ENCODE data around the gene SMAD9. TPM values are rescaled to one million over a fixed set of nuclear protein-coding genes. Genes with fewer than 3 reads are reported as not detected.

Gene SMAD9
- total RNA-seq, 1 donor from 2014 or later = 13.5 TPM

DNA sequence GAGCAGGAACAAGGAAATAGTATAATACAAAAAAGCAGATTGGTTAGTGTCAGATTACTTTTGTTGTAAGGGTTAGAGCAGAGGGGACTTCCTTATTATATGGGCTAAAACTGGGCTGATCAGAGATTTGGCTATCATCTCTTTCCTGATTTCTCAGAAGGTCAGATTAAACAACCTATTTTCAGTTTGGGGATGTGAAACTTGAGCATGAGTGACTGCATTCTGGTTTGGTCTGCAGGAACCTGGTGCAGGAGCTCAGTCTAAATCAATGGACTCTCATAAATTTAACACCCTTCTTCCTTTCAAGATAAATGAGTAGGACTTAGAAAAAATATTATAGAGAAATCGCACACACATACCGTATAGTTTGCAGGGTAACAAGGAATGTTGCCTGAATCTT, 113.9 kb downstream of the SMAD9 start:
- H3K36me3 ChIP-seq = no peaks in the 10 kb centered on the region
- H3K27me3 ChIP-seq = no peaks in the 10 kb centered on the region
- no peak for TF ChIP-seq POLR2A (IDR thresholded peaks at IDR 0.05)
- H3K4me1 ChIP-seq = no peaks in the 10 kb centered on the region
- H3K9me3 ChIP-seq = no peaks in the 10 kb centered on the region
- intact Hi-C loops (cut with DNase I) = no loop called here
- H3K27ac ChIP-seq = no peak overlapping the region
- no peak for DNase-seq (ENCODE audit: extremely low spot score in 2 of 2)
- no peak overlapping the region for H3K4me3 ChIP-seq

DNA sequence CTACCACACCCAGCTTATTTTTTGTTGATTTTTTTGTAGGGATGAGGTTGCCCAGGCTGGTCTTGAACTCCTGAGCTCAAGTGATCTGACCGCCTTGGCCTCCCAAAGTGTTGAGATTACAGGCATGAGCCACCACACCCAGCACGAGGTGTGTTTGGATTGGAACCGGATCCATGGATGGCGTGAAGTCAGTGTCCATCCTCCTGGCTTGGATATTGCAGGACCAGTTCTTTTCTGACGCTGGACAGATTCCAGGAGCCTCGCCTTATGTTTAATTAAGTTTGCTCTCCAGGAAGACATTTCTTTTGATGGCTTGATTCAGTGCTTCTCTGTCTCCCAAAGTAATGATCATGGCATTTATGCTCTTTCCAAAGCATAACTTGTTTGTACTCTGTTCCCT, 115.5 kb downstream of the SMAD9 start:
- Histone ChIP-seq H3K4me3 (no peak overlapping the region), H3K27me3 (no peaks in the 10 kb centered on the region), H3K36me3 (no peaks in the 10 kb centered on the region), H3K4me1 (no peaks in the 10 kb centered on the region), H3K27ac (no peak overlapping the region), H3K9me3 (no peaks in the 10 kb centered on the region)
- intact Hi-C loops (cut with DNase I) = no loop called here
- DNase-seq (ENCODE audit: extremely low spot score in 2 of 2) = no peak
- TF ChIP-seq POLR2AphosphoS5 (IDR thresholded peaks at IDR 0.05; ENCODE audit: insufficient read depth in 1 of 2, low read depth in 1 of 2) = no peak
- TF ChIP-seq, protein P1, sequence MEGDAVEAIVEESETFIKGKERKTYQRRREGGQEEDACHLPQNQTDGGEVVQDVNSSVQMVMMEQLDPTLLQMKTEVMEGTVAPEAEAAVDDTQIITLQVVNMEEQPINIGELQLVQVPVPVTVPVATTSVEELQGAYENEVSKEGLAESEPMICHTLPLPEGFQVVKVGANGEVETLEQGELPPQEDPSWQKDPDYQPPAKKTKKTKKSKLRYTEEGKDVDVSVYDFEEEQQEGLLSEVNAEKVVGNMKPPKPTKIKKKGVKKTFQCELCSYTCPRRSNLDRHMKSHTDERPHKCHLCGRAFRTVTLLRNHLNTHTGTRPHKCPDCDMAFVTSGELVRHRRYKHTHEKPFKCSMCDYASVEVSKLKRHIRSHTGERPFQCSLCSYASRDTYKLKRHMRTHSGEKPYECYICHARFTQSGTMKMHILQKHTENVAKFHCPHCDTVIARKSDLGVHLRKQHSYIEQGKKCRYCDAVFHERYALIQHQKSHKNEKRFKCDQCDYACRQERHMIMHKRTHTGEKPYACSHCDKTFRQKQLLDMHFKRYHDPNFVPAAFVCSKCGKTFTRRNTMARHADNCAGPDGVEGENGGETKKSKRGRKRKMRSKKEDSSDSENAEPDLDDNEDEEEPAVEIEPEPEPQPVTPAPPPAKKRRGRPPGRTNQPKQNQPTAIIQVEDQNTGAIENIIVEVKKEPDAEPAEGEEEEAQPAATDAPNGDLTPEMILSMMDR (IDR thresholded peaks at IDR 0.05) = no peak
- no peak for TF ChIP-seq POLR2A (IDR thresholded peaks at IDR 0.05)

DNA sequence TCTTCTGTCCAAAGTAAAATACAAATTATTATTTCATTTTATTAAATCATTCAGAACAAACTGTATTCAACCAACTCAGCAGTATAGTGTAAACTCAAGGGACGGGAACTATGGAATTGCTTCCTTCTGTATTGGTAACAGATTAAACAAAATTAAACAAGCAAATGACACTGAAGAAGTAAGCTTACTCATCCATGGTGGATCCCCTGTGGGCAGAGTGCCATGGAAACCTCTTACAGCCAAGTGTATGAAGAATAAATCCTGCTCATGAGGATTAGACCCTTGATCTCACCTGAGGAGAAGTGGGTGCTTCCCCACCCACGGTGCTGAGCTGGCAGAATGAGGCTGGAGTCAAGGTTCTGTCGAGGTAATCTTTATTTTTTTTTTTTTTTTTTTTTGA, 119.0 kb downstream of the SMAD9 start:
- Histone ChIP-seq H3K36me3 (no peaks in the 10 kb centered on the region), H3K9me3 (no peaks in the 10 kb centered on the region), H3K27ac (no peak overlapping the region), H3K27me3 (no peaks in the 10 kb centered on the region), H3K4me3 (no peak overlapping the region), H3K4me1 (no peaks in the 10 kb centered on the region)
- TF ChIP-seq POLR2AphosphoS5 (IDR thresholded peaks at IDR 0.05; ENCODE audit: insufficient read depth in 1 of 2, low read depth in 1 of 2) (no peak), POLR2A (IDR thresholded peaks at IDR 0.05) (no peak)
- TF ChIP-seq, protein P1 (IDR thresholded peaks at IDR 0.05) = no peak
- no peak for DNase-seq (ENCODE audit: extremely low spot score in 2 of 2)
- intact Hi-C loops (cut with DNase I) = no loop called here

DNA sequence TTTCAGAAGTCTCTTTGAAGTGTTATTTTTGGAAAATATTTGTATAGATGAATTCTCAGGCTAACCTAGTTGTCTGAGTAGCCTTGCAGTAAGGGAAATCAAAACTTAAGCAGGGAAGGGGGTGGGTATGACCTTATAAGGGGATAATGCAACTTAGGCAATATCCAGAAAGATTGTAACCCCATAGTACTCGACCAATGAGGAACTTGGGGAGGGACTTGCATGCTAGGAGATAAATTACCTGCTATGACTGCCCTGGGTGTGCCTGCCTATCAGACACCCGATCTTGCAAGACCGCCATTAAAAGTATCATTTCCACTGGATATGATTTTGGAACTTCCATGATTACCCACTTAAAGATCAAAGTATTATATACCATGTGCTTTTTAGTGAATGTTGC, 124.0 kb downstream of the SMAD9 start:
- no peak for TF ChIP-seq POLR2AphosphoS5 (IDR thresholded peaks at IDR 0.05; ENCODE audit: insufficient read depth in 1 of 2, low read depth in 1 of 2)
- TF ChIP-seq, protein P1 (IDR thresholded peaks at IDR 0.05) = no peak
- no peak for TF ChIP-seq POLR2A (IDR thresholded peaks at IDR 0.05)
- no peak for DNase-seq (ENCODE audit: extremely low spot score in 2 of 2)
- no peaks in the 10 kb centered on the region for H3K9me3 ChIP-seq
- intact Hi-C loops (cut with DNase I) = no loop called here
- no peak overlapping the region for H3K27ac ChIP-seq
- H3K36me3 ChIP-seq = no peaks in the 10 kb centered on the region
- H3K4me1 ChIP-seq = no peaks in the 10 kb centered on the region
- no peak overlapping the region for H3K4me3 ChIP-seq
- no peaks in the 10 kb centered on the region for H3K27me3 ChIP-seq

DNA sequence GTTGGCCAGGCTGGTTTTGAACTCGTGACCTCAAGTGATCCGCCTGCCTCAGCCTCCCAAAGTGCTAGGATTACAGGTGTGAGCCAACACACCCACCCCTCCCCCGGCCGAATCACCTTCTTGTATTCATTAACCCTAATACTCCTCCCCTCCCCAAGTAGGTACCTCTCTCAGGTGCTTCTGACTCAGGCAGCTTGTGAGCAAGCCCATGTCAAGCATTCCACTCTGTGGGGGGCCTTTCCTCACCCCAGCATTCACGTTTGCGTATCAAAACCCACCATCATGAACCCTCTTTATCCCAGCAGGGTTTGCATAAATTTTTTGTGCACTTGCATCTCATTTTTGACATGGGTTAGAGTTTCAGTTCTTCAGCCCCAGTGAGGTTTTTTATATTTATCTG, 124.6 kb downstream of the SMAD9 start:
- Histone ChIP-seq H3K4me3 (no peak overlapping the region), H3K36me3 (no peaks in the 10 kb centered on the region), H3K27me3 (no peaks in the 10 kb centered on the region), H3K4me1 (no peaks in the 10 kb centered on the region), H3K27ac (no peak overlapping the region), H3K9me3 (no peaks in the 10 kb centered on the region)
- intact Hi-C loops (cut with DNase I) = no loop called here
- no peak for DNase-seq (ENCODE audit: extremely low spot score in 2 of 2)
- TF ChIP-seq, protein P1 (IDR thresholded peaks at IDR 0.05) = no peak
- no peak for TF ChIP-seq POLR2AphosphoS5 (IDR thresholded peaks at IDR 0.05; ENCODE audit: insufficient read depth in 1 of 2, low read depth in 1 of 2)

Other genes with a start within 250 kb of the SMAD9 start
- gene SERTM1, start 246.2 kb downstream of the SMAD9 start, total RNA-seq = 16.0 TPM
- 7.4 TPM for gene RFXAP, start 101.0 kb downstream of the SMAD9 start, total RNA-seq
- gene ALG5, start 79.1 kb upstream of the SMAD9 start, total RNA-seq = 18.9 TPM
- gene EXOSC8, start 80.5 kb upstream of the SMAD9 start, total RNA-seq = 26.3 TPM
- 34.1 TPM for gene SUPT20H, start 139.4 kb upstream of the SMAD9 start, total RNA-seq
- not detected for gene CSNK1A1L, start 185.4 kb upstream of the SMAD9 start, total RNA-seq